Skin of body (tissue), 2 donors: ENCODE results near the gene CREBRF. TPM values are rescaled to one million over a fixed set of nuclear protein-coding genes. Genes with fewer than 3 reads are reported as not detected.
A peak's percentile ranks its signal among the peaks of the same experiment; 100 is the strongest.
"Not testable (repeated sequence)": the region's sequence is repeated elsewhere in the genome, so short reads cannot be mapped to it uniquely, and the experiment has no call there.

Experiments
- DNase-seq: peaks from one replicate; lab custom pipeline; 2025; lab: John Stamatoyannopoulos, UW
- total RNA-seq: library from RNA; depleted of rRNA; stranded (reverse); fragments of >200 nt; gene quantifications from one replicate; pipeline ENCODE4 v1.2.3, GENCODE V29; 2014

CREBRF gene
- total RNA-seq, 1 donor from 2014 or later = 25.9 TPM

GRCh38 chr5:173035904-173036707, 20.0 kb upstream of the CREBRF start:
- no peak for DNase-seq

- no peak for DNase-seq
Measured at GRCh38 chr5:173039188-173039587, 17.0 kb upstream of the CREBRF start.

GRCh38 chr5:173039964-173040363, 16.2 kb upstream of the CREBRF start:
- no peak for DNase-seq

- no peak for DNase-seq
Measured at GRCh38 chr5:173041881-173042762, 14.0 kb upstream of the CREBRF start.

- no peak for DNase-seq
Measured at GRCh38 chr5:173042763-173043107, 13.4 kb upstream of the CREBRF start.

- no peak for DNase-seq
Measured at GRCh38 chr5:173045474-173045873, 10.7 kb upstream of the CREBRF start.

- DNase-seq = not testable (repeated sequence)
Measured at GRCh38 chr5:173047096-173047837, 8.9 kb upstream of the CREBRF start.

GRCh38 chr5:173047838-173048105, 8.4 kb upstream of the CREBRF start:
- DNase-seq = no peak

- no peak for DNase-seq
Measured at GRCh38 chr5:173050791-173051190, 5.4 kb upstream of the CREBRF start.

GRCh38 chr5:173051746-173052145, 4.4 kb upstream of the CREBRF start:
- no peak for DNase-seq

GRCh38 chr5:173053041-173053440, 3.1 kb upstream of the CREBRF start:
- DNase-seq = no peak

- no peak for DNase-seq
Measured at GRCh38 chr5:173055042-173055721, 970 bp upstream of the CREBRF start.

GRCh38 chr5:173055722-173055982, 500 bp upstream of the CREBRF start:
- no peak for DNase-seq

- DNase-seq = no peak
Measured at GRCh38 chr5:173056783-173057061, 570 bp downstream of the CREBRF start.

- DNase-seq = peak; percentile 98
Measured at GRCh38 chr5:173057062-173057924, 1.1 kb downstream of the CREBRF start.

GRCh38 chr5:173062141-173062540, 6.0 kb downstream of the CREBRF start:
- no peak for DNase-seq

GRCh38 chr5:173065155-173065554, 9.0 kb downstream of the CREBRF start:
- no peak for DNase-seq

- DNase-seq = no peak
Measured at GRCh38 chr5:173069671-173070070, 13.5 kb downstream of the CREBRF start.

GRCh38 chr5:173075137-173075843, 19.1 kb downstream of the CREBRF start:
- DNase-seq = no peak

- DNase-seq = no peak
Measured at GRCh38 chr5:173075970-173076369, 19.8 kb downstream of the CREBRF start.
